PC-3 (cell line): ENCODE measurements around the gene MYH7B.

ENCODE experiments used
- EZH2 ChIP-seq: fragments of 300-600 bp; sonication (generic); IDR thresholded peaks from one replicate; pipeline ENCODE4 v1.6.1; 2017; ENCODE audit warnings: antibody characterized with exemption, mild to moderate bottlenecking, low read length; ENCODE audit not compliant: unreplicated experiment
- EZH2phosphoT487 ChIP-seq: fragments of 300-600 bp; sonication (generic); IDR thresholded peaks from 2 replicates; pipeline ENCODE4 v1.6.1; 2018; ENCODE audit warnings: mild to moderate bottlenecking, antibody characterized with exemption, low read length, borderline replicate concordance
- TF ChIP-seq, protein P1 (sequence below): fragments of 300-600 bp; sonication (generic); conservative IDR thresholded peaks from 2 replicates; pipeline ENCODE4 v1.5.1; 2017; ENCODE audit warnings: antibody characterized with exemption, low read depth, mild to moderate bottlenecking, low read length

GRCh38 chr20:34989670-34990069, 34.0 kb downstream of the MYH7B start:
- TF ChIP-seq, protein P1, sequence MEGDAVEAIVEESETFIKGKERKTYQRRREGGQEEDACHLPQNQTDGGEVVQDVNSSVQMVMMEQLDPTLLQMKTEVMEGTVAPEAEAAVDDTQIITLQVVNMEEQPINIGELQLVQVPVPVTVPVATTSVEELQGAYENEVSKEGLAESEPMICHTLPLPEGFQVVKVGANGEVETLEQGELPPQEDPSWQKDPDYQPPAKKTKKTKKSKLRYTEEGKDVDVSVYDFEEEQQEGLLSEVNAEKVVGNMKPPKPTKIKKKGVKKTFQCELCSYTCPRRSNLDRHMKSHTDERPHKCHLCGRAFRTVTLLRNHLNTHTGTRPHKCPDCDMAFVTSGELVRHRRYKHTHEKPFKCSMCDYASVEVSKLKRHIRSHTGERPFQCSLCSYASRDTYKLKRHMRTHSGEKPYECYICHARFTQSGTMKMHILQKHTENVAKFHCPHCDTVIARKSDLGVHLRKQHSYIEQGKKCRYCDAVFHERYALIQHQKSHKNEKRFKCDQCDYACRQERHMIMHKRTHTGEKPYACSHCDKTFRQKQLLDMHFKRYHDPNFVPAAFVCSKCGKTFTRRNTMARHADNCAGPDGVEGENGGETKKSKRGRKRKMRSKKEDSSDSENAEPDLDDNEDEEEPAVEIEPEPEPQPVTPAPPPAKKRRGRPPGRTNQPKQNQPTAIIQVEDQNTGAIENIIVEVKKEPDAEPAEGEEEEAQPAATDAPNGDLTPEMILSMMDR: no peak
- TF ChIP-seq EZH2phosphoT487 (no peak), EZH2 (no peak)
